Measurements from ENCODE around the gene POMGNT1.

POMGNT1 gene

DNA sequence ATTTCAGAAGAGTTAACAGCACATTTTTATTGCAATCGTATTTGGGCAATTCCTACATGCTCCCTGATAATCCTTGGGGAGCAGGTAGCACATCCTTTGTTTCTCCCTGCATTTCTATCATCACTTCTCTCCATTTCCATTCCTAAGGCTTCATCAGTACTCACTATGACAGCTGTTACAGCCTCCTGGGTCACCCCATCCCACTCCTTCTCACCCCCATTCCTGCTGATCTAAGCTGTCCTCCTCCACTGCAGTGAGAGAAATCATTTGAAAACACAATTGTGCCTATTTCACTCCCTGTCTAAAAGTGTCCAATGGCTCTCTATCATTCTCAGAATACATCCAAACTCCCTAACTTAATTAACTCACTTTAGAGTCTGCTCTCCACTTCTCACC is 40.3 kb downstream of the POMGNT1 start:
- DNase-seq (ENCODE audit: low read depth in 2 of 2): no peak

- DNase-seq (ENCODE audit: low read depth in 2 of 2): no peak
These were observed 44.5 kb downstream of the POMGNT1 start for GRCh38 chr1:46153732-46154131.

- DNase-seq (ENCODE audit: low read depth in 2 of 2): no peak
These were observed 45.0 kb downstream of the POMGNT1 start for GRCh38 chr1:46153228-46153627.

DNA sequence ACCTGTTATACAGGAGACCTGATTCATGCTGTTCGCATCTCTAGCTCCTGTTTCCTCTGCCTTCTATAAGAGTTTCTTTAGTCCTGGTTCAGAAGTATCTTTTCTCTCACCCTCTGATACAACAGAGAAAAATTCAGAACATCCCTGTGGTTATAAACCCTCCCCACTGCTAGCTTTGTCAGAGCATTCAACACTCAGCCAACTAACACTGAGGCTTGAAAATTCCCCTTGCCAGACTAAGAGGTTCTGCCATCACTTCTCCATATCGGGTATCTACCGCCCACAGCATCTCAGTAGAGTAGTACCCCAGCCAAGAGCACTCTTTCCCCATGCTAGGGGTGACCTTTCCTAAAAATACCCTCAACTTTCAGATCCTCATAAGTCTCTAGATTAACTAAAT is 46.2 kb downstream of the POMGNT1 start:
- DNase-seq (ENCODE audit: low read depth in 2 of 2): no peak

DNA sequence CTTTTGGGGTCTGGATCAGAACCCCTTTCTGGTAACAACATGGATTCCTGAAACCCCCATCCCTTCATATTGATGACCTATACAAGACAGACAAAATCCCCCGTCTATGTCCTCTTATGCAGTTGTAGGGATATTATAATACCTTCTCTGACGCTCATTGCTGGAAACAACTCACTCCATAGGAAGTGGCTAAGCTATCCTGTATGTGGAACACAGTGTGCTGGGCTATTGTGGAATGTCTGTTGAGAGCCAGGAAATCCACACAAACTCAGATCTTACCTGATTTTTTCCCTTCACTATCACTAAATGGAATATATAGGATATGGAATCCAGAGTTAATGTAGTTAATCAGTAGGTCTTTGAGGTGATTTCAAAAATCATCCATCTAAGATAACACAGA is 48.1 kb downstream of the POMGNT1 start:
- no peak for DNase-seq (ENCODE audit: low read depth in 2 of 2)

DNA sequence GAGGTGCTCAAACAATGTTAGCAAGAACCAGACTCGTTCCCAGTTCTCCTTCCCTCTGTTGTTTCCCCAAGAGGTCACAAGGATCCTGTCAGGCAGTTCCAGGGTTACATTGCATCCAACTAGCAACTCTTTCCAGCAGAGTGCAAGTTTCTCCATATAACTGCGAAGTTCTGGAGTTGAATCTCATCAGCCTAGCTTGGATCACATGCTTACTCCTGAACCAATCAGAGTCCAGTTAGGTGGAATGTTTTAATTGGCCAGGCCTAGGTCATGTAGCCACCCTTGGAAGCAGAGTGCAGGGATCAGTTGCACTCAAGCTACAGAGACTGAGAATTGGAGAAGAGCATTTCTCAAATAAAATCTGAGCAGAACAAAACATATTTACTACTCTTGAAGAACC is 49.9 kb downstream of the POMGNT1 start:
- no peak for DNase-seq (ENCODE audit: low read depth in 2 of 2)
